Endothelial cell of umbilical vein (primary cell): ENCODE data around the gene LAMB4. TPM values are rescaled to one million over a fixed set of nuclear protein-coding genes. Genes with fewer than 3 reads are reported as not detected.
A peak's percentile ranks its signal among the peaks of the same experiment; 100 is the strongest.

Experiments used
- BruUV-seq: library from RNA; stranded (reverse); fragments of 400-500 nt; replicated peaks from 2 replicates; lab custom pipeline; 2021; lab: Mats Ljungman, UMichigan
- CTCF ChIA-PET: fragments of 300-600, 350-600 bp; sonication (Branson Sonifier 250); formaldehyde crosslinking; loops from one replicate; lab custom pipeline; 2021; ENCODE audit warnings: antibody characterized with exemption, inconsistent platforms; lab: Charles Lee
- POLR2A ChIA-PET: fragments of 300-600, 350-600 bp; sonication (Branson Sonifier 250); formaldehyde crosslinking; loops from one replicate; lab custom pipeline; 2021; ENCODE audit warnings: antibody characterized with exemption, inconsistent platforms; lab: Charles Lee
- DNase-seq: peaks from one replicate; pipeline ENCODE4 v3.0.0-alpha.2; 2011; ENCODE audit warnings: low read depth, low spot score
- FAIRE-seq: peaks from 2 replicates; lab custom pipeline; 2011; peaks lifted over from hg19 to GRCh38; lab: Jason Lieb, UNC
- H2AFZ ChIP-seq: 2 replicates; pipeline ENCODE4 v1.6.0; 2012; ENCODE audit warnings: low read depth, low read length, control low read depth, inconsistent platforms
- H3K27ac ChIP-seq: 2 replicates; pipeline ENCODE4 v1.5.1; 2011; ENCODE audit warnings: low read depth, mild to moderate bottlenecking, control low read depth, low read length, moderate library complexity; ENCODE audit not compliant: insufficient read depth
- H3K27me3 ChIP-seq, 2 experiments: 2 replicates each; pipeline versions ENCODE4 v1.6.0 to v1.6.1; 2011; ENCODE audit warnings: low read length in 2 of 2, mixed read lengths in 1 of 2; ENCODE audit not compliant: control insufficient read depth in 2 of 2, insufficient read depth in 2 of 2
- H3K36me3 ChIP-seq, 2 experiments: 2 replicates in 1 of 2; 3 replicates in 1 of 2; pipeline ENCODE4 v1.5.1; 2011; ENCODE audit warnings: low read length in 2 of 2, mild to moderate bottlenecking in 1 of 2, moderate library complexity in 1 of 2; ENCODE audit not compliant: control insufficient read depth in 2 of 2, insufficient read depth in 2 of 2; ENCODE audit errors: extremely low read depth in 1 of 2
- H3K4me1 ChIP-seq: 3 replicates; pipeline ENCODE4 v1.5.1; 2011; ENCODE audit warnings: mild to moderate bottlenecking, low read length; ENCODE audit not compliant: control insufficient read depth, insufficient read depth; ENCODE audit errors: extremely low read depth
- H3K4me2 ChIP-seq: 2 replicates; pipeline ENCODE4 v1.6.1; 2011; ENCODE audit warnings: low read length, control low read depth, mixed read lengths; ENCODE audit not compliant: insufficient read depth
- H3K4me3 ChIP-seq, 3 experiments: fragments of 200-600 bp in 1 of 3; sonication (generic), shearing (Covaris generic) in 1 of 3; replicated peaks in 1 of 3; 2 replicates each; pipeline ENCODE4 v1.5.1; 2011 to 2016; ENCODE audit warnings: control low read depth in 3 of 3, low read length in 3 of 3, mild to moderate bottlenecking in 2 of 3, inconsistent platforms in 1 of 3, low read depth in 1 of 3, moderate library complexity in 1 of 3; ENCODE audit not compliant: insufficient read depth in 1 of 3
- H3K79me2 ChIP-seq: 2 replicates; pipeline ENCODE4 v1.6.0; 2012; ENCODE audit warnings: low read length, inconsistent platforms; ENCODE audit not compliant: control insufficient read depth, insufficient read depth
- H3K9ac ChIP-seq: replicated peaks from 2 replicates; pipeline ENCODE3; 2011; ENCODE audit warnings: low read length, control low read depth; ENCODE audit not compliant: insufficient read depth; ENCODE audit errors: extremely low read depth
- H3K9me1 ChIP-seq: replicated peaks from 3 replicates; pipeline ENCODE4 v1.6.0; 2011; ENCODE audit warnings: mild to moderate bottlenecking, low read length; ENCODE audit not compliant: control insufficient read depth, insufficient read depth; ENCODE audit errors: extremely low read depth
- H3K9me3 ChIP-seq: replicated peaks from 2 replicates; pipeline ENCODE4 v1.5.1; 2012; ENCODE audit warnings: low read length, inconsistent platforms; ENCODE audit not compliant: control insufficient read depth, insufficient read depth
- H4K20me1 ChIP-seq: replicated peaks from 2 replicates; pipeline ENCODE3; 2011; ENCODE audit warnings: mild to moderate bottlenecking, low read length; ENCODE audit not compliant: control insufficient read depth, insufficient read depth; ENCODE audit errors: extremely low read depth
- EZH2 ChIP-seq: IDR thresholded peaks from 2 replicates; pipeline ENCODE4 v1.6.1; 2012; ENCODE audit warnings: borderline replicate concordance, low read depth, mild to moderate bottlenecking, moderate library complexity, low read length, inconsistent platforms; ENCODE audit not compliant: severe bottlenecking
- FOS ChIP-seq: IDR thresholded peaks from 2 replicates; pipeline ENCODE4 v1.6.1; 2011; ENCODE audit warnings: mild to moderate bottlenecking, low read length, moderate library complexity, borderline replicate concordance; ENCODE audit not compliant: insufficient read depth
- GATA2 ChIP-seq: IDR thresholded peaks from 2 replicates; pipeline ENCODE4 v1.7.0; 2011; ENCODE audit warnings: low read depth, mild to moderate bottlenecking, moderate library complexity, mixed read lengths, low read length; ENCODE audit not compliant: insufficient read length, insufficient read depth
- JUN ChIP-seq: IDR thresholded peaks from 2 replicates; pipeline ENCODE4 v1.6.1; 2011; ENCODE audit warnings: borderline replicate concordance, low read depth; ENCODE audit not compliant: insufficient read length, insufficient read depth
- MYC ChIP-seq: IDR thresholded peaks from one replicate; pipeline ENCODE4 v1.6.1; 2011; ENCODE audit warnings: mild to moderate bottlenecking, low read depth, low read length
- POLR2A ChIP-seq: IDR thresholded peaks from 2 replicates; pipeline ENCODE4 v1.6.1; 2012; ENCODE audit warnings: low read depth, mild to moderate bottlenecking, control low read depth, low read length
- POLR2AphosphoS5 ChIP-seq: IDR thresholded peaks from 2 replicates; pipeline ENCODE4 v1.6.1; 2012; ENCODE audit warnings: low read depth, mild to moderate bottlenecking, control low read depth, low read length, moderate library complexity; ENCODE audit not compliant: insufficient read depth
- dilution Hi-C: fragments of 300-500 bp; cut with MboI; formaldehyde crosslinking; loops from one replicate; pipeline ENCODE4 v1.15.0; 2019; ENCODE audit warnings: low sequenced_read_pairs; ENCODE audit not compliant: extremely low pct_ligation_motif_present
- intact Hi-C: fragments of 100-400 bp; cut with micrococcal nuclease; formaldehyde crosslinking; loops from one replicate; pipeline ENCODE4 v1.10.0; 2022
- polyA plus RNA-seq, 4 experiments: library from polyadenylated mRNA; depleted of rRNA in 3 of 4; stranded (reverse) in 3 of 4; unstranded in 1 of 4; fragments of >200 nt; gene quantifications; 2 replicates each; pipeline versions ENCODE4 v1.2.1 to v1.2.3, GENCODE V29; 2011 to 2012; ENCODE audit warnings: missing spikeins in 1 of 4
- total RNA-seq: library from RNA; stranded (reverse); gene quantifications from 2 replicates; pipeline ENCODE4 v1.2.3, GENCODE V29; 2021
- TF ChIP-seq, protein P1 (sequence below), 2 donors: IDR thresholded peaks; 1 replicate in 1 of 2; 2 replicates in 1 of 2; pipeline ENCODE4 v1.5.1; 2011; ENCODE audit warnings: low read length in 2 of 2, mild to moderate bottlenecking in 2 of 2, moderate library complexity in 2 of 2, control low read depth in 1 of 2, inconsistent platforms in 1 of 2, low read depth in 1 of 2; ENCODE audit not compliant: insufficient read depth in 1 of 2; ENCODE audit errors: extremely low read depth in 1 of 2
- TF ChIP-seq, protein P2 (sequence below): IDR thresholded peaks from 2 replicates; pipeline ENCODE4 v1.6.1; 2011; ENCODE audit not compliant: insufficient read depth, insufficient read length

The LAMB4 gene
- total and polyA plus RNA-seq, 2 donors (not counting 3 experiments of a cell fraction or from before 2014, with no cell fraction given), result 0.15 to 0.20 TPM

DNA sequence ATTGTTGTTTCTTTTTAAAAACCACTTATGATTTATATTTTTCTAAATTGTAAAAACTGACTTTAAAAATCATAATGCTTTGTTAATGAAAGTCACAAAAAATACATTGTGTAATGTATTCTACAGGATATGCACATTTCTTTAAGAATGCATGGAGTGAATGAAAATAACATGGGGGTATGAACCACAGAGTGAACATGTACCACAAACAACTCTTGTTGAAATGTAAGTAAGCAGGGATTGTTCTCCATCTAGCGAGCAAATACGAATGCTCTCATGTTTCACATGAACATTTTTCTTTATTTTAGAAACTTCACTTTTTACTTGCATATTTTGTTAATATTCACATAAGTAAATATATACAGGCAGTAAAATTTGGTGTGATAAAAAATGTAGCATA lies 35.6 kb upstream of the LAMB4 start:
- no peak for TF ChIP-seq POLR2AphosphoS5
- no peak for TF ChIP-seq JUN
- TF ChIP-seq, protein P1, sequence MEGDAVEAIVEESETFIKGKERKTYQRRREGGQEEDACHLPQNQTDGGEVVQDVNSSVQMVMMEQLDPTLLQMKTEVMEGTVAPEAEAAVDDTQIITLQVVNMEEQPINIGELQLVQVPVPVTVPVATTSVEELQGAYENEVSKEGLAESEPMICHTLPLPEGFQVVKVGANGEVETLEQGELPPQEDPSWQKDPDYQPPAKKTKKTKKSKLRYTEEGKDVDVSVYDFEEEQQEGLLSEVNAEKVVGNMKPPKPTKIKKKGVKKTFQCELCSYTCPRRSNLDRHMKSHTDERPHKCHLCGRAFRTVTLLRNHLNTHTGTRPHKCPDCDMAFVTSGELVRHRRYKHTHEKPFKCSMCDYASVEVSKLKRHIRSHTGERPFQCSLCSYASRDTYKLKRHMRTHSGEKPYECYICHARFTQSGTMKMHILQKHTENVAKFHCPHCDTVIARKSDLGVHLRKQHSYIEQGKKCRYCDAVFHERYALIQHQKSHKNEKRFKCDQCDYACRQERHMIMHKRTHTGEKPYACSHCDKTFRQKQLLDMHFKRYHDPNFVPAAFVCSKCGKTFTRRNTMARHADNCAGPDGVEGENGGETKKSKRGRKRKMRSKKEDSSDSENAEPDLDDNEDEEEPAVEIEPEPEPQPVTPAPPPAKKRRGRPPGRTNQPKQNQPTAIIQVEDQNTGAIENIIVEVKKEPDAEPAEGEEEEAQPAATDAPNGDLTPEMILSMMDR (IDR thresholded peaks at IDR 0.05; ENCODE audit: extremely low read depth in 1 of 2, insufficient read depth in 1 of 2, low read depth in 1 of 2, low read length in 2 of 2), result no peak
- TF ChIP-seq FOS, result no peak
- TF ChIP-seq EZH2, result no peak
- TF ChIP-seq, protein P2, sequence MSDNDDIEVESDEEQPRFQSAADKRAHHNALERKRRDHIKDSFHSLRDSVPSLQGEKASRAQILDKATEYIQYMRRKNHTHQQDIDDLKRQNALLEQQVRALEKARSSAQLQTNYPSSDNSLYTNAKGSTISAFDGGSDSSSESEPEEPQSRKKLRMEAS, result no peak
- TF ChIP-seq POLR2A, result no peak
- TF ChIP-seq GATA2, result no peak
- TF ChIP-seq MYC, result no peak
- BruUV-seq, result no TSS peak
- no peak overlapping the region for H3K4me3 ChIP-seq
- no peak overlapping the region for H2AFZ ChIP-seq
- no peak overlapping the region for H3K27ac ChIP-seq
- no peaks in the 10 kb centered on the region for H3K36me3 ChIP-seq
- no peak overlapping the region for H3K4me2 ChIP-seq
- no peaks in the 10 kb centered on the region for H3K27me3 ChIP-seq
- H3K4me1 ChIP-seq, result no peaks in the 10 kb centered on the region
- H3K9ac ChIP-seq, result no peak overlapping the region
- no peaks in the 10 kb centered on the region for H3K79me2 ChIP-seq
- ChIA-PET CTCF (interaction anchor here (0.5 to 1.7 kb wide), 5 partner anchors 9 to 339 kb away, joined by 3 to 6 read pairs (median 3); partner anchors contain the start of gene NRCAM), POLR2A (no interaction called here)
- H3K9me1 ChIP-seq, result no peaks in the 10 kb centered on the region
- H4K20me1 ChIP-seq, result no peaks in the 10 kb centered on the region
- no peaks in the 10 kb centered on the region for H3K9me3 ChIP-seq
- intact Hi-C loops (no loop called here), dilution Hi-C loops (no loop called here)
- DNase-seq (peak; percentile 11), FAIRE-seq (no peak)
